NOMO-1 treated with dmso at 0.1 percent for 144 hours (cell line): Measurements from ENCODE around the gene ARHGEF16.

ENCODE experiments used
- DNase-seq: peaks from one replicate; lab custom pipeline; 2025; ENCODE audit not compliant: unreplicated experiment; lab: John Stamatoyannopoulos, UW

ARHGEF16 gene

GRCh38 chr1:3467096-3468036, 12.9 kb downstream of the ARHGEF16 start:
- no peak for DNase-seq

- no peak for DNase-seq
These were observed 14.0 kb downstream of the ARHGEF16 start for GRCh38 chr1:3468236-3469103.

GRCh38 chr1:3469104-3469848, 14.8 kb downstream of the ARHGEF16 start:
- no peak for DNase-seq

GRCh38 chr1:3469849-3470649, 15.6 kb downstream of the ARHGEF16 start:
- no peak for DNase-seq

- DNase-seq = no peak
These were observed 16.3 kb downstream of the ARHGEF16 start for GRCh38 chr1:3470650-3471355.

- no peak for DNase-seq
These were observed 17.1 kb downstream of the ARHGEF16 start for GRCh38 chr1:3471356-3472087.

GRCh38 chr1:3472088-3472850, 17.8 kb downstream of the ARHGEF16 start:
- DNase-seq = no peak

GRCh38 chr1:3472906-3473305, 18.4 kb downstream of the ARHGEF16 start:
- DNase-seq = no peak

GRCh38 chr1:3473381-3473844, 18.9 kb downstream of the ARHGEF16 start:
- no peak for DNase-seq

- DNase-seq = no peak
These were observed 19.6 kb downstream of the ARHGEF16 start for GRCh38 chr1:3474016-3474415.

GRCh38 chr1:3474421-3474820, 20.0 kb downstream of the ARHGEF16 start:
- DNase-seq = no peak

GRCh38 chr1:3475839-3476573, 21.5 kb downstream of the ARHGEF16 start:
- DNase-seq = no peak

GRCh38 chr1:3476666-3477065, 22.2 kb downstream of the ARHGEF16 start:
- DNase-seq = no peak

GRCh38 chr1:3477241-3477995, 23.0 kb downstream of the ARHGEF16 start:
- DNase-seq = no peak

- DNase-seq = no peak
These were observed 23.7 kb downstream of the ARHGEF16 start for GRCh38 chr1:3478187-3478586.

GRCh38 chr1:3479511-3480368, 25.3 kb downstream of the ARHGEF16 start:
- no peak for DNase-seq
